Tongue (tissue), 2 donors: ENCODE results near the gene TP53I3. TPM values are rescaled to one million over a fixed set of nuclear protein-coding genes. Genes with fewer than 3 reads are reported as not detected.
"Not testable (repeated sequence)": the region's sequence is repeated elsewhere in the genome, so short reads cannot be mapped to it uniquely, and the experiment has no call there.

Experiments used
- DNase-seq: peaks from one replicate; pipeline ENCODE4 v3.0.0-alpha.2; 2015
- total RNA-seq: library from RNA; depleted of rRNA; stranded (reverse); fragments of >200 nt; gene quantifications from one replicate; pipeline ENCODE4 v1.2.3, GENCODE V29; 2014

The TP53I3 gene, protein sequence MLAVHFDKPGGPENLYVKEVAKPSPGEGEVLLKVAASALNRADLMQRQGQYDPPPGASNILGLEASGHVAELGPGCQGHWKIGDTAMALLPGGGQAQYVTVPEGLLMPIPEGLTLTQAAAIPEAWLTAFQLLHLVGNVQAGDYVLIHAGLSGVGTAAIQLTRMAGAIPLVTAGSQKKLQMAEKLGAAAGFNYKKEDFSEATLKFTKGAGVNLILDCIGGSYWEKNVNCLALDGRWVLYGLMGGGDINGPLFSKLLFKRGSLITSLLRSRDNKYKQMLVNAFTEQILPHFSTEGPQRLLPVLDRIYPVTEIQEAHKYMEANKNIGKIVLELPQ
- total RNA-seq: 29.1 TPM

DNA sequence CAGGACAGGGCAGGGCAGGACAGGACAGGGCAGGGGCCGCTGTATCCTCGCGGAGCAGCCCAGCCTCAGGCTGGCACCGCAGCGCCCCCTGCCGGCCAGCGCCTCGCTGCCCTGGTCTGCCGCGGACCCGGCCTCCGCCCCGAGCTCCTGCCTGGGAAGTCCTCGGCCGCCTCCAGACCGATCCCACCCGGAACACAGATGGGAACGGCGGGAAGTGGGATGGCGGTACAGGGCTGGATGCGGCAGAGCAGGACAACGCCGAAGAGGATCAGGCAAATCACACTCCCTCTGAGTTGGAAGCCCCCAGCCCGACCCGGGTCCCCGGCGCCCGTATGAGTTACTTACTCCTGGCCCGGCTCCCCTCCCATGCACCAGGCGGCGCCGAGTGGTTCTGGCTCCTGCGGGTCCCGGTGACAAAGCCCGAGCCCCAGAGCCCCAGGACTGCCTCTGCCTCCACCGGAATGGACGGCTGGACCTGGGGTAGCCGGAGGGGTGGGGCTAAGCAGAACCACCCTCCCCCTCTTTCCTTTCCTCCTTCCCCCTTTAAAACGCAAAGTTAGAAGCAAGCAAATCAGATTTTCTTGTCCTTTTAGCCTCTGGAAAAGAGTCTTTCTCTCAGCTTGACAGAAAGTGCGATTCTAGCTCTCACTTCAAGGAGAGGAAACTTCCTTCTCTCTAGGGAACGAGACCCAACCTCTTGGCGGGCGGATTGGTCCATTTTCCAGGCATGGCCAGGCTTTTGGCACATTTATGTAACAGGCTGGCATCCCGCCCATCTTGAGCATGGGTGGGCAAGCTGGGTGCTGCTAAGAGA, at the start of gene TP53I3:
TSS of gene TP53I3 (minus strand) at position 449 of the 814 bp plus-strand sequence. CDS start 508 bp downstream, outside the sequence.
- DNase-seq: peak; percentile 95

DNA sequence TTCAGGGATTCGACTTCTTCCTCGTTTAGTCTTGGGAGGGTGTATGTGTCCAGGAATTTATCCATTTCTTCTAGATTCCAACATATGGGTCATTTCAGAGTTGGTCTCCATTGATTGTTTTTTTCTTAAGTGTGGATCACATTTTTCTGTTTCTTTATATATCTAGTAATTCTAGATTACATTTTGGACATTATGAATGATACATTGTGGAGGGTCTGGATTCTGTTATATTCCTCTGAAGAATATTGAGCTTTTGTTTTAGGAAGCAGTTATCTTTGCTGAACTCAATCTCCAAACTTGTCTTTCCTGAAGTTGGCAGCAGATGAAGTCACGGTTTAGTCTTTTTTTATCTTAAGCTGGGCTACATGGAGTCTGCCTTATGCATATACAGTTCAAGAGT, 47.9 kb upstream of the TP53I3 start:
- DNase-seq: no peak

DNA sequence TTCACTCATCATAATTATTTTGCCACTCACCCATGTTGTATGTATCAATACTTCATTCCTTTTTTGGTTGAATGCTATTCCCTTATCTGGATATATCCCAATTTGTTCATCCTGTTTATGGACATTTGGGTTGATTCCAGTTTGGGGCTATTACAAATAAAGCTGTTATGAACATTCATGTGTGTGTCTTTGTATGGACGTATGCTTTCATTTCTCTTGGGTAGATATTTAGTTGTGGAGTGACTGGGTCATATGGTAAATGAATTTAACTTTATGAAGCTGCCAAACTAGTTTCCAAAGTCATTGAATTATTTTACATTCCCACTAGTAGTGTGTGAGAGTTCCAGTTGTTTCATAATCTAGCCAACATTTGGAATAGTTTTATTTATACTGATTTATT, 41.3 kb upstream of the TP53I3 start:
- peak; percentile 51 for DNase-seq

DNA sequence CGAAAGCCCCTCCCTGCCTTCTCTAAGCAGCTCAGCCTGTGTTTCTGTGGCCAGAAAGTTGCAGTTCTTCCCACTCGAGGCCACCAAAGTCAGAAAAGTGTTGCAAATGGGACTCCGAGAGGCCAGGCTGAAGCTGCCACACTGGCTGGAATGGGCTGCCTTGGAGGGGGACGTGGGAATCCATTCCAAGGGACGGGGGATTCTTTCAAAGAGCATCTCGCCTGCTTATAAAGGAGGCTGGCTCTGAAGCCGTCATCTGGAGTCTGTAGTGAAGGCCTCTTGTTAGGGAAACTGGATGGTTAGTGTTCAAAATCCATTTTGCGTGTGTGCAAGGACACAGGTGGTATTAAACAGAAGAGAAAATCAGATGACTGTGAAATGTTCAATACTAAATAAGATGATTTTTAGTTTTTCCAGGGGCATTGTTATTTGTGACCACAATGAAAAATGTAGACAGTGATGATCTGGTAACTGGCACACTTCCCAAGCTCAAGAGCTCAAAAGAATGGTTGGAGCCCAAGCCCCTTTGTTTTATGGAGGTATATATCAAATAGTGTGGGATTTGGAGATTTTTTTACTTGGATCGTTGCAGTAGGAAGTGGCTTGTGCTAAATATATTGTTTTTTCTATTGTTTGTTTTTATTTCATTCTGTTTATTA, 39.4 kb upstream of the TP53I3 start:
- peak; percentile 83 for DNase-seq

DNA sequence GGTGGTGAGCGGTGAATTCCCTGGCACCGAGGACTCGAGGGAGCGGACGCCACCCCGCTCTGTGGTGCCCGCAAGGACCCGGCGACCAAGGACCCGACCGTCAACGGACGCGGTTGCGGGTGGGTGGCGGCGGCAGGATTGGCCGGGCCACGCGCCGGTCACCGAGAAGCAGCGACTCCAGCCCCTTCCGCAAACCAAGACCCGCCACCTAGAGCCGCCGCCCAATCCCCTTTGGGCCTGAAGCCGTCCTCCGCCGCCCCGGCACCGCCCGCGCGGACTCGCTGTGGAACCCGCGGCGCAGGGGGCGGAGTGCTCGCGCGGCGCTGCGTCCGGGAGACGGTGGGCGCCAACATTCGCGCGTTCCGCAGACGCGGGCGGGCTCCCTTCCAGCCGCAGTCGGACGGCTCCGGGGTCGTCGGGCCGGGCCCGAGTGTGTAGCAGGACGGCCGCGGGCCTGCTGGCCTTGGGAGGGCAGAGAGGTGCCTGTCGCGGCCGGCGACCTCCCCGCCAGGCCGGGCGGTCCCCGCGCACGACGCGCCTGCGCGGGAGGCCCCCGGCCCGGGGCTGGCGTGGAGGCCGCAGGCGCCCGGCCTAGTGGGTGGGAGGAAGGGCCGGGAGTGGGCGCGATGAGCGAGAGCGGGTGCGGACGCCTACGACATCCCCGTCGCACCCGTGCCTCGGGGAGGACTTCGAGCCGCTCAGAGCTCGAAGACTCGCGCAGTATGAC, 38.7 kb upstream of the TP53I3 start, which contains the start of the genes FAM228B and PFN4:
TSS of gene FAM228B (plus strand) at position 275 of the 727 bp plus-strand sequence. CDS start 893 bp downstream, outside the sequence.
TSS of gene PFN4 (minus strand) at position 140 of the 727 bp plus-strand sequence. CDS start 799 bp downstream, outside the sequence.
- DNase-seq: peak; percentile 93

DNA sequence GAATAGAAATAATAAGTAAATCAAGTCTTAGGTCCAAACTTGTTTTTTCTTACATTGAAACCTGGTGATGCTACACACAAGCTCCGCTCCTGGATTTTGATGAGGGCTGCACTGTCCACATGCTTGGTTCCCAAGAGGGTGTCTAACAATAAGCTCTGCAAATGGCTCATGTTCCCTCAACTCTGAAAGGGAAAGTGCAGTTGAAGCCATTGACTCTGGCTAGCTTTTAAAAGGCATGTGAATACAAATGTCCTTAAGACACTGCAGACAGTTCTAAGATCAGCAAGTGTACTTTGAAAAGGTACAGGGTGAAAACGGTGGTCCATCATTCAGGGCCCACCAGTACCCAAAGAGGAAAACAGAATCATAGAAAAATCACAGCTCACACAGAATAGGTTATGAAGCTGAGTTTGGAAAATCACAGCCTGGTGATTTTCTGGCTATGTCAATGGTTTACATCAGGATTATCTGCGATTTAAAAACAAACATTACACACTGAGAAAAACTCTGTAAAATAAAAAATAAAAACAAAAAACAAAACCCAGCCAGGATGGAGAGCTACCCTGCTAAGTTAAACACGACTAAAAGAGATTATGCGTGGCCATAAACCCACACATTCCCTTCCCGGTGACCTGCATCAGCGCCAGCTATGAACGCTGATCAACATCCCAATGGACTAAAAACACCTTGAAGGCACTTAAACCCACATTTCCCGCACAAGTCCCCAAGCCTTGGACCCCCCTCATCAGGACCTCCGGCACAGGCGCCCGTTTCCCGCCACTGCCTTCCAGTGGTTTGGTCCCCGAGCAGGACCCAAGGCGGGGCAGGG, 37.9 kb upstream of the TP53I3 start:
- peak; percentile 27 for DNase-seq

DNA sequence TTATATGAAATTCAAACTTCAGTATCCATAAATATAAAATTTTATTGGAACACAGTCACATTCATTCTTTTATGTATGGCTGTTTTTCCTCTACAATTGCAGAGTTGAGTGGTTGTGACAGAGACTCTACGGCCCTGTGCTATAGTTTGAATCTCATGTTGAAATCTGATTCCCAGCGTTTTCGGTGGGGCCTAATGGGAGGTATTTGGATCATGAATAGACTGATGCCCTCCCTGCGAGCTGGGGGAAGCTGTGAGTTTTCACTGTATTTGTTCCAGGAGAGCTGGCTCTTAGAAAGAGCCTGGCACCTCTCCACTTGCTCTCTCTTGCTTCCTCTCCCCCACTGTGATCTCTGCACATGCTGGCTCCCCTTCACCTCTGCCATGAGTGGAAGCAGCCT, 36.8 kb upstream of the TP53I3 start:
- DNase-seq: peak; percentile 70

DNA sequence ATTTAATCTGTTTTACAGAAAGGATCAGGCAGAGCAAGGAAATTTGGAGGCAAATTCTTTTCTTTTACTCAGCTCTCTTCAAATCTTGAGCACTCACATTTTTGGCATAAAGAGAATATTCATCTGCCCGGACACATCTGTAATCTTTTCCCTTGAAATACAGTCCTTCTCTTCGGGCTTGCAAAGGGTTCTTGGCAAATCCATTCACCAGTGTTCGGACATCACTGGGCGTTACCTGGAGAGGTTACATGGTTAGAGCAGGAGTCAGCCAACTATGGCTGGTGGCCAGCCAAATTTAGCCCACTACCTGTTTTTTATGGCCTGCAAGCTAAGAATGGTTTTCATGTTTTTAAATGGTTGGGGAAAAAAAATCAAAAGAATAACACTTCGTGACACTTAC, 36.4 kb upstream of the TP53I3 start:
- peak; percentile 46 for DNase-seq

DNA sequence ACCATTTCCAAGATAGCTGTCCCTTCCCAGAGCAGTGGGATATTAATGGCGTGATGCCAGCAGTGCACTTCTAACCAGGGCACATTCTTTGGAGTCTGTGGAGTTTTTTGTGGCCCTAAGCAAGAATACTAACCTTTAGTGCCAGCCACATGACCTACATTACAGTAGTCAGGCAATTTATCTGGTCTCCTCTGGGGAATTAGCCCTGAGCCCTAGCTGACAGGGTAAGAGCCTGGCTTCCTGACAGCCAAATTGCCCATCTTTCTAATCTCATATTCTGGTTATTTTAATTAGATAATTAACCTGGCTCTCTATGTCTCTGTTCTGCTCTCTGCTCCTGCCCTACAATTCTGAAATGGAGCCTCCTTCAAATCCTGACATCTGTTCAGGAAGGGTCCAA, 33.3 kb upstream of the TP53I3 start:
- DNase-seq: no peak

DNA sequence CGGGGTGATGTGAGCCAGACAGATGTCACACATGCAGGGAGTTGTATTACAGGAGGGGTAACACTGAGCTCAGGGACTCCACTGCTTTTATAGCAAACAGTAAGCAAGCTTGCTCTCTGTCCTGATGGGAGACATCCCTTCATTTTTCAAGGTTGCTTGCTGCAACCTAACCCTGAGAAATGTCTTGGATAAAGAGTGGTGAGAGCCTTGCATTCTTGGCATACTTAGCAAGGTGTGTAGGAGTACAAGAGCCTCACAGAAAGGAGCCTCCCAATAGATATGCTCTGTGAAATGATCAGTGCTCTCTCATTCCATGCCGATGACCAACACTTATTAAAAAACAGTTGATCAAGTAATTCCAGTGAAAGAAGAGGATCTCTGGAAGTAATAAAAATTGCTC, 30.4 kb upstream of the TP53I3 start:
- no peak for DNase-seq

DNA sequence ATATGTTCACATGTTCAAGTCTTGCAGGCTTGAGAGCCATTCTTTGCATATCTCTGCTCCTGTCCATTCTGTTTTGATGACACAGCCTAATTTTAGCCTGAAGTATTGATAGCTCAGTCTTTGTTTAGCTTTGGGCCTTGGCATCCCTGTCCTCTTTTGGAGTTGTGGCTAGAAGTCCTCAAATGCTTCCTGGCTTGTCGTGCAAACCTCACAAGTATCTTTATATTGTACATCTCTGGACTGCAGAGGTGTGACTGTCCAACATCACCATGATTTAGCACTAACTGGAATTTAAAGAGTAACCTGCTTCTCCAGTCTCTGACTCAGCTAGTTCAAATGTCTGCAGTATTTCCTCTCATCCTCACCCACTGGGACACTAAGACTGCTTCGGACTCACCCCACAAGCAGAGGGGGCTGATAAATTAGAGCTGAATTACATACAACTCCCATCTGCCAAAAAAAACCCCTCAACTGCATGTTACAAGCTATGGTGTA, 26.8 kb upstream of the TP53I3 start:
- no peak for DNase-seq

DNA sequence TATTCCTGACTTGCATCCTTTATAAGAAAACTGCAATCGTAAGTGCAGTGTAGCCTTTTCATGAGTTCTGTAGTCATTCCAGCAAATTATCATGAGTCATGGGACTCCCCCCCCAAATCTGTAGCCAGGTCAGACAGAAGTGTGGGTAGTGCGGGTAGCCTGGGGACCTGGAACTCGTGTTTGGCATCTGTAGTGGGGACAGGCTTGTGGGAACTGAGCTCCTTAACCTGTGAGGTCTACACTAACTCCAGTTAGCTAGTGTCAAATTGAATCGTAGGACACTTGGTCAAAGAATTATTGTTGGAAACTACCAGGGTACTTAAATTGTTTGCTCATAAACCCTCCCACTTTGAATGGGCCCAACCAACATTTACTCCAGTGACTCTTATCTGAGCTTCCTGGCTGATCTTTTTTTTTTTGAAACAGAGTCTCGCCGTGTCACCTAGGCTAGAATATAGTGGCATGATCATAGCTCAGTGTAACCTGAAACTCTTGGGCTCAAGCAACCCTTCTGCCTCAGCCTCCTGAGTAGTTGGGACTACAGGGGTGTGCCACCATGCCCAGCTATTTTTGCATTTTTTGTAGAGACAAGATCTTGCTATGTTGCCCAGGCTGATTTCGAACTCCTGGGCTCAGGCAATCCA, 26.1 kb upstream of the TP53I3 start:
- no peak for DNase-seq

DNA sequence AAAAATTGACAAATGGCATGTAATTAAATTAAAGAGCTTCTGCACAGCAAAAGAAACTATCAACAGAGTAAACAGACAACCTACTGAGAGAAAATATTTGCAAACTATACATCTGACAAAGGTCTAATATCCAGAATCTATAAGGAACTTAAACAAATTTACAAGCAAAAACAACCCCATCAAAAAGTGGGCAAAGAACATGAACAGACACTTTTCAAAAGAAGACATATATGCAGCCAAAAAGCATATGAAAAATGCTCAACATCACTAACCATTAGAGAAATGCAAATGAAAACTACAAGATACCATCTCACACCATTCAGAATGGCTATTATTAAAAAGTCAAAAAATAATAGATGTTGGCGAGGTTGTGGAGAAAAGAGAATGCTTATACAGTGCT, 24.8 kb upstream of the TP53I3 start:
- not testable (repeated sequence) for DNase-seq

DNA sequence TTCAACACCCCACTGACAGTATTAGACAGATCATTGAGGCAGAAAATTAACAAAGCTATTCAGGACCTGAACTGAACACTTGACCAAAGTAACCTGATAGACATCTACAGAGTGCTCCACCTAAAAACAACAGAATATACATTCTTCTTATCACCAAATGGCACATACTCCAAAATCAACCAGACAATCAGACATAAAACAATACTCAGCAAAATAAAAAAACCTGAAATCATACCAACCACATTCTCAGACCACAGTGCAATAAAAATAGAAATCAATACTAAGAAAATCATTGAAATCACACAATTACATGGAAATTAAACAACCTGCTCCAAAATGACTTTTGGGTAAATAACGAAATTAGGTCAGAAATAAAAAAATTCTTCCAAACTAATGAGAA, 22.7 kb upstream of the TP53I3 start:
- DNase-seq: no peak

DNA sequence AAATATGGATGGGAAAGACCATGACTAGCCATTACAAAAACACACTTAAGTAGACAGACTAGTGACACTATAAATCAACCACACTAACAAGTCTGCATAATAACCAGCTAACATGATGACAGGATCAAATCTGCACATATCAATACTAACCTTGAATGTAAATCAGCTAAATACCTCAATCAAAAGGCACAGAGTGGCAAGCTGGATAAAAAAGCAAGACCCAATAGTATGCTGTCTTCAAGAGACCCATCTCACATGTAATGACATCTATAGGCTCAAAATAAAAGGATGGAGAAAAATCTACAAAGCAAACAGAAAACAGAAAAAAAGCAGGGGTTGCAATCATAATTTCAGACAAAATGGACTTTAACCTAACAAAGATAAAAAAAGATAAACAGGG, 22.2 kb upstream of the TP53I3 start:
- DNase-seq: no peak

DNA sequence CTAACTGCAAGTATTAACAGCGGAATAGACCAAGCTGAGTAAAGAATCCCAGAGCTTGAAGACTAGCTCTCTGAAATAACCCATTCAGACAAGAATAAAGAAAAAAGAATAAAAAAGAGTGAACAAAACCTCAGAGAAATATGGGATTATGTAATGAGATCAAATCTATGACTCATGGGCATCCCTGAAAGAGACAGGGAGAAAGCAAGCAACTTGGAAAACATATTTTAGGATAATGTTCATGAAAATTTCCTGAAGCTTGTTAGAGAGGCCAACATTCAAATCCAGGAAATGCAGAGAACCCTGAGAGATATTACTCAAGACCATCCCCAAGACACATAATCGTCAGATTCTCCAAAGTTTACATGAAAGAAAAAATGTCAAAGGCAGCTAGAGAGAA, 21.2 kb upstream of the TP53I3 start:
- no peak for DNase-seq

DNA sequence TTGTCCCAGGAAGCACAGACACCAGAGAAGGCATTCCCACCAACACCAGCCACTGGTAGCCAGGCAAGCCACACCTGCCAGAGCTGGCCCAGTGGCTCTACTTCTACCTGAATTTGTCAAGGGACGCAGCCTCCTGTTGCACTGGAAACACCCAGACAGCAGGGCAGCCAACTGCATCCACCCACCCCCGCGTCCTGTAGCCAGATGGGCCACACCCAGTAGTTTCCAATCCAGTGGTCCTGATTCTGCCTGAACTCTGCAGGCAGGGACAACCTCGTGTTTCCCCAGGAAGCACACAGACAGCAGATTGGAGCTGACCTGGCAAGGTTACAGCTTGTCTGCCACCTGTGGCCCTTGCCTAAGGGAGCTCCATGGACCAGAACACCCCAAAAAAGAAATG, 20.3 kb upstream of the TP53I3 start:
- no peak for DNase-seq

DNA sequence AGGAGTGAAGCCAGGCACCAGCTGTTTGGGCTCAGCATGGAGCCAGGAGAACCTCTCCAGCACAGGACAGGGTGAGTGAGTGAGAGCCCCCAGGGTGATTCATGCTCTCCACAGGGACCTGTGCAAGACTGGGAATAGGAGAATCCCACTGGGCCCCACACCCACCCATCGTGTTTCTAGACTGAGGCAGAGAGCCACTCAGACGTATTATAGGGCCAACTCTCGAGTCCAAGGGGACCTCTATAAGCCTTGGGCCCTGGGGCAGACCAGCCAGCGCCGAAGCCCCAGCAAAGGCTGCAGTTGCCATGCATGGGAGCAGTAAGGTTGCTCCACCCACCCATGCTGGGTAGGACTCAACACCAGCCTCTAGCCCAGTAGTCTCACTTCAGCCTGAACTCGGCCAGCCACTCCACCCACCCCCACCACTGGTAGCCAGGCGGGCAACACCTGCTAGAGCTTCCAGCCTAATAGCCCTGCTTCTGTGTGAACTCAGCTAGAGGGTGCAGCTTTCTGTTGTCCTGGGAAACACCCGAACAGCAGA, 19.5 kb upstream of the TP53I3 start:
- no peak for DNase-seq

DNA sequence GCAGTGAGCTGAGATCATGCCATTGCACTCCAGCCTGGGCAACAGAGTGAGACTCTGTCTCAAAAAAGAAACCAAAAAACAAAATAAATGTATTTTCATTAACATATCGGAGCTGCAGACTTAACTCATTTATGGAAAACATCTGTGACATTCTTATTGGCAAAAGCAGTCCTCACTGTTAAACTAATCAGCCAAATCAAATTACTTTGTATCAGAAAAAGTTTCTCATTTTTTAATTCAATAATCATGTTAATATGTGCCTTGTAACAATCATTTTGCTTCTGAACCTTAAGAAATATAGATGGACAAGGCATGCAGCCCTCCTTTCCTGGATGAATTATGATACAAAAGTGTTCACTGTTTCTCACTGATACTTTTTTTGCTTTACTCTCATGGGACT, 18.0 kb upstream of the TP53I3 start:
- no peak for DNase-seq

DNA sequence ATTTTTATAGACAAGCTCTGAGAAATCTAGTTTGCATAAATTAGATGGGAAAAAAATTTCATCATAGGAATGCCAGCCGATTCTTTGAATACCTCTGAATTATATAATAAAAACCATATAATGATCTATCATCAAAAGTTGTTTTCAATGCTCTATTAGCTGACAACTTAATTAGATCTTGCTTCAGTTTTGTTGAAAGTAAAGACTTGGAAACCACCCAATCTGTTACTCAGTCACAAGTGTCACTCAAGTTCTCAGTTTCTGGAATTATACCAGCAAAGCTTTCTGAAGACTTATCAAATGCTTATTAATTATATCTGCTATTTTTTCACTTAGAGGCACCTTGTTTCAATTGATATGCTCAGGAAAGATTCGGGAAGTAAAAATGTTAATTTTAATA, 17.4 kb upstream of the TP53I3 start:
- DNase-seq: no peak
